GM12878 (cell line): Measurements from ENCODE around the gene AKT1S1. TPM values are rescaled to one million over a fixed set of nuclear protein-coding genes. Genes with fewer than 3 reads are reported as not detected.

Source experiments
- CBX3 ChIP-seq: fragments of 200-600 bp; sonication (generic); IDR thresholded peaks from 2 replicates; pipeline ENCODE4 v1.6.1; 2016; ENCODE audit warnings: low read depth, borderline replicate concordance
- CREB1 ChIP-seq: IDR thresholded peaks from 2 replicates; pipeline ENCODE4 v1.6.1; 2012; ENCODE audit warnings: low read depth, mild to moderate bottlenecking, inconsistent platforms
- ESRRA ChIP-seq: IDR thresholded peaks from 2 replicates; pipeline ENCODE4 v1.6.1; 2012; ENCODE audit warnings: mild to moderate bottlenecking, low read length, improper control_type of control experiment
- GABPA ChIP-seq: IDR thresholded peaks from 2 replicates; pipeline ENCODE4 v1.6.1; 2014; ENCODE audit warnings: antibody characterized with exemption, low read depth, mild to moderate bottlenecking, inconsistent platforms
- IKZF1 ChIP-seq: fragments of 450-650 bp; conservative IDR thresholded peaks from 2 replicates; pipeline ENCODE4 v1.6.1; 2017; ENCODE audit warnings: antibody characterized with exemption, mild to moderate bottlenecking
- KDM1A ChIP-seq: fragments of 200-600 bp; sonication (generic); IDR thresholded peaks from 2 replicates; pipeline ENCODE4 v1.6.1; 2016; ENCODE audit warnings: borderline replicate concordance
- POLR2A ChIP-seq: IDR thresholded peaks from 2 replicates; pipeline ENCODE4 v1.6.1; 2011; ENCODE audit warnings: low read depth, mild to moderate bottlenecking, low read length
- RAD21 ChIP-seq: IDR thresholded peaks from 2 replicates; pipeline ENCODE4 v1.6.1; 2011; ENCODE audit warnings: mild to moderate bottlenecking, low read depth, low read length, moderate library complexity; ENCODE audit not compliant: insufficient read depth
- RBBP5 ChIP-seq: fragments of 200-600 bp; sonication (generic); conservative IDR thresholded peaks from 2 replicates; pipeline ENCODE4 v1.6.1; 2016
- RFX5 ChIP-seq: IDR thresholded peaks from 2 replicates; pipeline ENCODE4 v1.6.1; 2011; ENCODE audit warnings: low read depth, low read length, improper control_type of control experiment
- SIX5 ChIP-seq: IDR thresholded peaks from 2 replicates; pipeline ENCODE4 v1.6.1; 2011; ENCODE audit warnings: mild to moderate bottlenecking, low read depth, low read length, moderate library complexity; ENCODE audit not compliant: severe bottlenecking
- SP1 ChIP-seq: IDR thresholded peaks from one replicate; pipeline ENCODE4 v1.6.1; 2011; ENCODE audit warnings: low read depth, low read length
- SPI1 ChIP-seq: IDR thresholded peaks from 2 replicates; pipeline ENCODE4 v1.6.1; 2011; ENCODE audit warnings: low read depth, mild to moderate bottlenecking, low read length, moderate library complexity, borderline replicate concordance; ENCODE audit not compliant: insufficient read depth
- SRF ChIP-seq, 2 experiments: IDR thresholded peaks; 2 replicates each; pipeline ENCODE4 v1.6.1; 2011; ENCODE audit warnings: low read depth in 2 of 2, low read length in 2 of 2, mild to moderate bottlenecking in 1 of 2, moderate library complexity in 1 of 2
- TCF7 ChIP-seq: IDR thresholded peaks from 2 replicates; pipeline ENCODE4 v1.6.1; 2014; ENCODE audit warnings: antibody characterized with exemption, borderline replicate concordance
- ZBED1 ChIP-seq: IDR thresholded peaks from 2 replicates; pipeline ENCODE4 v1.6.1; 2016; ENCODE audit warnings: borderline replicate concordance
- ZNF384 ChIP-seq: IDR thresholded peaks from 2 replicates; pipeline ENCODE4 v1.6.1; 2012; ENCODE audit warnings: low read depth, mild to moderate bottlenecking, low read length, improper control_type of control experiment, borderline replicate concordance
- polyA plus RNA-seq, 11 experiments: library from polyadenylated mRNA; depleted of rRNA in 4 of 11; unstranded in 6 of 11; stranded (reverse) in 5 of 11; fragments of >200 nt; fragmentation: Nextera tagmentation in 4 of 11; fragmentation: Illumina TruSeq in 1 of 11; extraction: Ambion mirVana in 4 of 11; extraction: Trizol in 1 of 11; gene quantifications; 1 replicate in 1 of 11; 2 replicates in 10 of 11; pipeline versions ENCODE4 v1.2.1 to v1.2.3, GENCODE V29; 2011 to 2016; ENCODE audit warnings: inconsistent platforms in 2 of 11, missing spikeins in 2 of 11, low read depth in 1 of 11
- total RNA-seq, 4 experiments: library from RNA; depleted of rRNA in 3 of 4; stranded (reverse); fragments of >200 nt in 3 of 4; fragmentation: Illumina TruSeq in 1 of 4; extraction: Trizol in 1 of 4; gene quantifications; 2 replicates each; pipeline versions ENCODE4 v1.2.1 to v1.2.3, GENCODE V29; 2013 to 2021
- TF ChIP-seq, protein P1 (sequence below): fragments of 450-650 bp; formaldehyde crosslinking; IDR thresholded peaks from 2 replicates; pipeline ENCODE4 v1.4.0; 2020; ENCODE audit warnings: mild to moderate bottlenecking, moderate library complexity
- TF ChIP-seq, protein P2 (sequence below): fragments of 450-650 bp; formaldehyde crosslinking; IDR thresholded peaks from 2 replicates; pipeline ENCODE4 v1.4.0; 2022; ENCODE audit warnings: mild to moderate bottlenecking, moderate library complexity
- TF ChIP-seq, protein P3 (sequence below): IDR thresholded peaks from 2 replicates; pipeline ENCODE4 v1.6.1; 2011; ENCODE audit warnings: borderline replicate concordance, low read depth, mild to moderate bottlenecking, moderate library complexity, mixed read lengths, low read length; ENCODE audit not compliant: insufficient read depth; ENCODE audit errors: extremely low read length

Gene AKT1S1
- total and polyA plus RNA-seq, 10 of the 15 experiments (the other 5 are each of a cell fraction or from before 2014, with no cell fraction given): 0.43 to 23.0 (median 12.3) TPM

DNA sequence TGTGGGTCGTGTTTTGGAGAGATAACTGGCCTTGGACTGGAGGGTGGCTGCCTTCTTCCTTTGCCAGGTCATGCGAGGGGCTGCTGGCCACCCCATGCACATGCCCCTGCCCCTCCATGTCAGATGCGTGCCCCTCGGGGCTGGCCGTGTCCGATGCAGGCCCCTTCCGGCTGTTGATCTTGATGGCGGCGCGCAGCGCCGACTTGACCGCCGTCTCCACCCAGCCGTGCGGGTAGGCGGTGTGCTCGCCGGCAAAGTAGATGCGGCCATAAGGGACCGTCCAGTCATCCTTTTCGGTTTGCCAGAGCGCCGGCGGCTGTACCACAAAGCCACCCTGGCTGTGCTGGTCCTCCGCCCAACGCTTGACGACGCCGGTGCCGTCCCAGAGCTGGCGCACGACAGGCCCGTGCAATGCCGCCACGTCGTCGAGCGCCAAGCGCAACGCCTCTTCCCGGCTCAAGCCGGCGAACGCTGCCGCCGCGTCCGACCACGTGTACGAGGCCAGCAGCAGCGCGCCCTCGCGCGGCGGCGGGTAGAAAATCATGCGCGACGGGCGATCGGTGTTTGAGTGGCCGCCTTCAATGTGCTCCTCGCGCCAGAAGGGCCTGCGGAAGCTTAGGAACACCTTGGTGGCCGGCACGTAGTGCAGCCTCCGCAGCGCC is 12.7 kb upstream of the AKT1S1 start (continued):
- TF ChIP-seq, protein P1, sequence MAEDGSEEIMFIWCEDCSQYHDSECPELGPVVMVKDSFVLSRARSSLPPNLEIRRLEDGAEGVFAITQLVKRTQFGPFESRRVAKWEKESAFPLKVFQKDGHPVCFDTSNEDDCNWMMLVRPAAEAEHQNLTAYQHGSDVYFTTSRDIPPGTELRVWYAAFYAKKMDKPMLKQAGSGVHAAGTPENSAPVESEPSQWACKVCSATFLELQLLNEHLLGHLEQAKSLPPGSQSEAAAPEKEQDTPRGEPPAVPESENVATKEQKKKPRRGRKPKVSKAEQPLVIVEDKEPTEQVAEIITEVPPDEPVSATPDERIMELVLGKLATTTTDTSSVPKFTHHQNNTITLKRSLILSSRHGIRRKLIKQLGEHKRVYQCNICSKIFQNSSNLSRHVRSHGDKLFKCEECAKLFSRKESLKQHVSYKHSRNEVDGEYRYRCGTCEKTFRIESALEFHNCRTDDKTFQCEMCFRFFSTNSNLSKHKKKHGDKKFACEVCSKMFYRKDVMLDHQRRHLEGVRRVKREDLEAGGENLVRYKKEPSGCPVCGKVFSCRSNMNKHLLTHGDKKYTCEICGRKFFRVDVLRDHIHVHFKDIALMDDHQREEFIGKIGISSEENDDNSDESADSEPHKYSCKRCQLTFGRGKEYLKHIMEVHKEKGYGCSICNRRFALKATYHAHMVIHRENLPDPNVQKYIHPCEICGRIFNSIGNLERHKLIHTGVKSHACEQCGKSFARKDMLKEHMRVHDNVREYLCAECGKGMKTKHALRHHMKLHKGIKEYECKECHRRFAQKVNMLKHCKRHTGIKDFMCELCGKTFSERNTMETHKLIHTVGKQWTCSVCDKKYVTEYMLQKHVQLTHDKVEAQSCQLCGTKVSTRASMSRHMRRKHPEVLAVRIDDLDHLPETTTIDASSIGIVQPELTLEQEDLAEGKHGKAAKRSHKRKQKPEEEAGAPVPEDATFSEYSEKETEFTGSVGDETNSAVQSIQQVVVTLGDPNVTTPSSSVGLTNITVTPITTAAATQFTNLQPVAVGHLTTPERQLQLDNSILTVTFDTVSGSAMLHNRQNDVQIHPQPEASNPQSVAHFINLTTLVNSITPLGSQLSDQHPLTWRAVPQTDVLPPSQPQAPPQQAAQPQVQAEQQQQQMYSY: no peak
- no peak for TF ChIP-seq TCF7
- TF ChIP-seq, protein P2, sequence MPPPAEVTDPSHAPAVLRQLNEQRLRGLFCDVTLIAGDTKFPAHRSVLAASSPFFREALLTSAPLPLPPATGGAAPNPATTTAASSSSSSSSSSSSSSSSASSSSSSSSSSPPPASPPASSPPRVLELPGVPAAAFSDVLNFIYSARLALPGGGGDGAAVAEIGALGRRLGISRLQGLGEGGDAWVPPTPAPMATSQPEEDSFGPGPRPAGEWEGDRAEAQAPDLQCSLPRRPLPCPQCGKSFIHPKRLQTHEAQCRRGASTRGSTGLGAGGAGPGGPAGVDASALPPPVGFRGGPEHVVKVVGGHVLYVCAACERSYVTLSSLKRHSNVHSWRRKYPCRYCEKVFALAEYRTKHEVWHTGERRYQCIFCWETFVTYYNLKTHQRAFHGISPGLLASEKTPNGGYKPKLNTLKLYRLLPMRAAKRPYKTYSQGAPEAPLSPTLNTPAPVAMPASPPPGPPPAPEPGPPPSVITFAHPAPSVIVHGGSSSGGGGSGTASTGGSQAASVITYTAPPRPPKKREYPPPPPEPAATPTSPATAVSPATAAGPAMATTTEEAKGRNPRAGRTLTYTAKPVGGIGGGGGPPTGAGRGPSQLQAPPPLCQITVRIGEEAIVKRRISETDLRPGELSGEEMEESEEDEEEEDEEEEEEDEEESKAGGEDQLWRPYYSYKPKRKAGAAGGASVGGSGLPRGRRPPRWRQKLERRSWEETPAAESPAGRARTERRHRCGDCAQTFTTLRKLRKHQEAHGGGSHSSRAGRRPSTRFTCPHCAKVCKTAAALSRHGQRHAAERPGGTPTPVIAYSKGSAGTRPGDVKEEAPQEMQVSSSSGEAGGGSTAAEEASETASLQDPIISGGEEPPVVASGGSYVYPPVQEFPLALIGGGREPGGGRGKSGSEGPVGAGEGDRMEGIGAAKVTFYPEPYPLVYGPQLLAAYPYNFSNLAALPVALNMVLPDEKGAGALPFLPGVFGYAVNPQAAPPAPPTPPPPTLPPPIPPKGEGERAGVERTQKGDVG (CRISPR knock-in tag): no peak
- peak; percentile 30 for TF ChIP-seq SP1
- TF ChIP-seq POLR2A: no peak
- no peak for TF ChIP-seq ESRRA
- TF ChIP-seq SIX5: no peak
- no peak for TF ChIP-seq ZBED1
- TF ChIP-seq GABPA: no peak
- TF ChIP-seq RFX5: no peak
- peak; percentile 76; the same call in 1 of the 2 replicates for TF ChIP-seq IKZF1
- 0 out of 4 replicates have a peak, but pooled peaks of 1 of the 2 experiments have one; percentile 4 for TF ChIP-seq SRF (IDR thresholded peaks at IDR 0.05; ENCODE audit: low read depth in 2 of 2, low read length in 2 of 2)
- TF ChIP-seq, protein P3, sequence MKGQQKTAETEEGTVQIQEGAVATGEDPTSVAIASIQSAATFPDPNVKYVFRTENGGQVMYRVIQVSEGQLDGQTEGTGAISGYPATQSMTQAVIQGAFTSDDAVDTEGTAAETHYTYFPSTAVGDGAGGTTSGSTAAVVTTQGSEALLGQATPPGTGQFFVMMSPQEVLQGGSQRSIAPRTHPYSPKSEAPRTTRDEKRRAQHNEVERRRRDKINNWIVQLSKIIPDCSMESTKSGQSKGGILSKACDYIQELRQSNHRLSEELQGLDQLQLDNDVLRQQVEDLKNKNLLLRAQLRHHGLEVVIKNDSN: peak; percentile 51
- TF ChIP-seq CREB1: no peak
- TF ChIP-seq SPI1: no peak
- no peak for TF ChIP-seq CBX3
- no peak for TF ChIP-seq ZNF384
- TF ChIP-seq RBBP5: no peak
- TF ChIP-seq RAD21: peak; percentile 40
- no peak for TF ChIP-seq KDM1A
